GM11168 (cell line): ENCODE results near the gene CLEC7A.

Source experiments
- in situ Hi-C: fragments of 300-500 bp; cut with MboI; formaldehyde crosslinking; loops from one replicate; pipeline ENCODE4 v1.12.0; 2022; ENCODE audit warnings: low sequenced_read_pairs; ENCODE audit not compliant: unreplicated experiment

Gene CLEC7A

DNA sequence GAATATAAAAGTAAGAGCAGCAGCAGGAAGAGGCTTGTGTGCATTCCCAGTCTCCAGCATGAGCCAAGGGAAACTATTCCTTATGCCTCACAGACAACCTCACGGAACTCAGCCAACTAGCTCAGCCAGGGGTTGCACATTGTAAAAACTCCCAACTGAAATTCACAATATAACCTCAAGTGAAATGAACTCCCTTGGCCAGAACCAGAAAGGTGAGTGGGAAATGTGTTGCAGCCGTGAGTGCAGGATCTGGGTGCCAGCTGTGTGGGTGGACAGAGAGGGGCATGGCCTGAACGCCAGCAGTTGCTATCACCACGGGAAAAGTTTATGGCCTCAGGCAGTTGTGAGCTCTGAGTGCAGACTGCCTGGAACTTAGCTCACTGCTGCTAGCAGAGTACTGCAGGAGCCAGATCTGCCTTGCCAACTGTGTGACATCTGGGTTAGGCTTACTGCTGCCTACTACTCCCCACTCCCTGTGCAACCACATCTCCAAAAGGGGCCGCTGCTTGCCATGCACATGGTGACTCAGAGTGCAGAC lies 28.9 kb downstream of the CLEC7A start:
- in situ Hi-C loops, result no loop called here

DNA sequence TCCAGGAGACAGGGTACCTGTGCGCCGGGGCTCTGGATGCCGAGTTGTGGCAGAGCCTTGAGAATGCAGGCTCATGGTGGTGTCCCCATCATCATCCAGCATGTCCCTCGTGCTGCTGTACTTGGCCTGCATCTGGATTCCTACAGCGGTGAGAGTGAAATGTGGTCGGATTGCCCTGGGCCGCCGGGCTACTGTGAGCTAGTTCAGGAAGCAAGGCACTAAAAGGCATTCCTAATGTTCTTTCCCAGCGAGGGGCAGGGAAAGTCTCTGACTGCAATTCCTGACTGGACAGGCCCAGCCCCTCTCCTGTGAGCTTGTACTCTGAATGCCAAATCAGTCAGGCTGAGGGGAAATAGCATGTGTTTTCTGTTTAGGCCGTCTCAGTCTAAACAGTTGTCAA lies 31.2 kb downstream of the CLEC7A start, which contains the start of gene CLEC1A:
Gene CLEC1A (minus strand): TSS at position 195 of the 400 bp plus-strand sequence. CDS start 63 bp downstream, at position 132.
- in situ Hi-C loops, result no loop called here

GRCh38 chr12:10097521-10097920 lies 32.5 kb downstream of the CLEC7A start:
- in situ Hi-C loops, result no loop called here

DNA sequence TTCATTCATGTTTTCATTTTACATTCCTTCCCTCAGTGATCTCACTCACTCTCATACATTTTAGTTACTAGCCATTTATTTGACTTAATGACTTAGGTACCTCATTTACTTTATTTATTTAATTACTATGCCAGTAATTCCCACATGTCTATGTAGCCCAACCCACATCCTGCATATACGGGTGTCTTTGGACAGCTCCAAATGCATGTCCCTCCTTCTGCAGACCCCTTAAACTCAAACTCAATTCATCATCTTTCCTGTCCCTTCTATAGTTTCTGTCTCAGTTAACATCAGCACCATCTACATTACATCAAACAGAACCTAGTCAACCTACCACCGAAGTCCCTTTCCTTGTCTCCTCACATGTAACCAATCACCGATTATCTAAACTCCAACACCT lies 34.0 kb downstream of the CLEC7A start:
- in situ Hi-C loops, result no loop called here

DNA sequence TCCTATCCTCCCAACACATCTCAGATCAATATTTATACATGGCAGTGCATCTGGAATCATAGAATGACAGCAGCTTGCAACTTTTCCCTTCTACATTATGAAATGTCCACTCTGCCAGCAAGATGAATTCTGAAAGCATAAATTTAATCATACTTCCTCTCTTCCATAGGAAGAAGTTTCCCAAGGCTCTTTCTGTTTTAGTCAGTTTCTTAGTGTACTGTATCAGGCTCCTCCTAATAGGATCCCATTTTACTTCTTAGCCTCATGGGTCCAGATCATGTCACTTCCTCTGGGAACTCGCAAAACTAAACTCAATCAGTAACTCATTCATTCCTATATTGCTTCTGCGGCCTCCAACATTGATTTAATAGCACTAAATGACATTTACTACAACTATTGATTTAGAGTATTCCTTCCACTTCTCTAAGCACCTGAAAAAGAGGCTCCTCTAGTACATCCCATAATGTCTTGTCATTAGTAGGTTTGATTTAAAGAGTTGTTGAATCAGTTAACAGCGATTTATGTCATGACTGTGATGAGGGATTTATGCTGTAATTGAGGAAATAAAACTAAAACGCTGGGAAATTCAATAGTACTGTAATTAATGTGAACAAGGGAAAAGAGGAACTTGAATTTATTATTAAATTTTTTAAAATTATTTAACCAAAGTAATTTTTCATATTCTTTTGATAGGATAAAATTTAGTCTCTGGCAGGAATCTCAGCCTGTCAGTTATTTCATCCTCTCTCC lies 35.2 kb downstream of the CLEC7A start:
- in situ Hi-C loops, result no loop called here

DNA sequence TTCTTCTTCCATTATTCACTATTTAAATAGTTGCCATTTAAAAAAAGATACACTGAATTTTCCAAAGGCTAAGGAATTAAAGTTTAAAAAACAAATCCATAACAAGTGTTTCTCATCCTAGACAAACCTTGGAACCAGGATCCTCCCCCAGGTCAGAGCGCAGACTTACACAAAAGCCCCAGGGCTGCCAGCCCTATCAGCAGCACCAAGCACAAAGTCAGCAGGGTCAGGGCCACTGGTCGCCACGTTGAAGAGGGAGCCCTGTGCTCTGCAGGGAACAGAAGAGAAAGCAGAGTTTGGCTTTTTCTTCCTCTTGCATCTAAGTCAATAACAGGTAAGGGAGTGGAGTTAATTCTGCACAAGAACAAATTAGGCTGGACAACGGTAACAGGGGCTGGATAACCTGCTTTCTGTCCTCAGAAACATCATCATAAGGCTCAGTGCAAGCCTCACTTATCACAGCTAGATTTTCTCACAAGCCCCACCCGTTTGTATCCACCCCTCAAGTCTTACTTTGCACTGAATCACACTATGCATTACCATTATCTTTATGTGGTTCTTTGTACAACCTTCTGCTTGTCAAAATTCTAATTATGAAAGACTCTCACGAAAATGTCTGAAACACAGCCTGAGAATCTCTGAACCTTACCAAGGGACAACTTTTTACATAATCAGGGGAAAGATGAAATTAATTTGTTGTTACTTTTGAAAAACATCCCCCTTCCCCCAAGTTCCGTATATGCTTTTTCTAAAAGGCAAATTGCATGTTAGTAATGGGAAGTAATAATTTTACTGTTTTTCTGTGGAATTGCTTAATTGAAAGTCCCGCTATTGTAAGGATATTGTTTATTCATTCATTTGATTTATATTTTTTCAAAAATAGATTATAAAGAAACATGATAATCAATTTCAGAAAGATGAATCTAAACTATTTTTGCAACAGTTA lies 40.8 kb downstream of the CLEC7A start:
- in situ Hi-C loops, result no loop called here

- in situ Hi-C loops, result no loop called here
These were observed 42.0 kb downstream of the CLEC7A start for GRCh38 chr12:10088031-10088430.

- in situ Hi-C loops, result no loop called here
These were observed 43.6 kb downstream of the CLEC7A start for GRCh38 chr12:10086387-10086786.

DNA sequence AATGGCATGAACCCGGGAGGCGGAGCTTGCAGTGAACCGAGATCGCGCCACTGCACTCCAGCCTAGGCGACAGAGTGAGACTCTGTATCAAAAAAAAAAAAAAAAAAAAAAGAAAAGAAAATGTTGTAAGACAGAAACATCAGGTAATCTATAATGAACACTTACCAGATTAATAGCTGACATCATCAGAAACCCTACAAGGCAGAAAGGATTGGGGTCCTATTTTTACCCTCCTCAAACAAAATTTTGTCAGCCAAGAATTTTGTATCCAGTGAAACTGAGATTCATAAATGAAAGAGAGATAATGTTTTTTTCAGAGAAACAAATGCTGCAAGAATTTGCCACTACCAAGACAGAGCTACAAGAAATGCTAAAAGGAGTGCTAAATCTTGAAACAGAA lies 45.3 kb downstream of the CLEC7A start:
- in situ Hi-C loops, result no loop called here

DNA sequence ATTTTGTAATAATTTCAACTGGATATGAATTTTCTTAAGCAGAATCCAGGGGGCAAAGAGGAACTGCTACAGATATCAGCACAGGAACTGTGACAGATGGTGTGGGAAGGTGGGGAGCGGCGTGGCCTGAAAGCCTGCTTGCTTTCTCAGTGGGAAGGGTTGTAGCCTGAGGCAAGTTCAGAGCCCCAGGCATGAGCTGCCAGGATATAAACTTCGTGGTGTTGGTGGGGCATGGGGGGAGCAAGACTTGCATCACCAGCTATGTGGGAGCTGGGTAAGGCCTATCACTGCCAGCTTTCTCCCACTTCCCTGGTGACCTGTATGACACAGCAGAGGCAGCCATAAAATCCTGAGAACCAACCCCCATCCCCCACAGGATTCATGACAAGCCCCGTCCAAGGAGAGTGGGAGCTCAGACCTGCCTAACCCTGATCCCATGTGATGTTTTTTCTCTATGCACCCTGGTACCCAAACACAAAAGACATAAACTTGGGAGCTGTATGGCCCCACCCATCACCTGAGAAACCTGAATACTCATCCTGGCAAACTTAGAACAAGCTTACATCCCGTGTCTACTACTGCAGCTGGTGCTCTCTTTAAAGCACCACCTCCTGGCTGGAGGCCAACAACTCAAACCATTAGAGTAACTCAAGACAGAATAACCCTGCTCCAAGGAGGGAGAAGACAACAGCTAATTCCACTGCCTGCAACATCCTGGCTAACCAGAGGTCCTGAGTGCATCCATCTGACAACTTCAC lies 47.7 kb downstream of the CLEC7A start:
- in situ Hi-C loops, result no loop called here

GRCh38 chr12:10075451-10075850 lies 54.5 kb downstream of the CLEC7A start:
- in situ Hi-C loops, result no loop called here

DNA sequence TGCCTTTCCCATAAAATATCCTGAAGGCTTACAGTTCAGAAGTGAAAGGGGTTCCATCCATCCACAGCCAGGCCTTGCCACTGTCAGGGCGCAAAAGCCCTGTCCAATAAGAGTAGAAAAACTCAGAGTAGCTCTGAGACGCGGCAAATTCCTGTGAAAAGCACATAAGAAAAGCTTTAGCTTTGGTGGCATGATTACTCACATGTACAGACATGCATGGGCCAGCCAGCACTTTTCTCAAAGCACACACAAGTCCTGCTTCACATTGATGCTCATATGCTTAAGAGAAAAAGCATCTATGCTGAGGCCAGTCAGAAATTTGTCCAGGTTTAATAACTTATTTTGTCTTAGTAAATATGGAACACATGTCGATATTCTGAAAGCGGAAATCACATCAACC lies 56.7 kb downstream of the CLEC7A start:
- in situ Hi-C loops, result no loop called here

- in situ Hi-C loops, result no loop called here
These were observed 57.9 kb downstream of the CLEC7A start for GRCh38 chr12:10072131-10072530.

DNA sequence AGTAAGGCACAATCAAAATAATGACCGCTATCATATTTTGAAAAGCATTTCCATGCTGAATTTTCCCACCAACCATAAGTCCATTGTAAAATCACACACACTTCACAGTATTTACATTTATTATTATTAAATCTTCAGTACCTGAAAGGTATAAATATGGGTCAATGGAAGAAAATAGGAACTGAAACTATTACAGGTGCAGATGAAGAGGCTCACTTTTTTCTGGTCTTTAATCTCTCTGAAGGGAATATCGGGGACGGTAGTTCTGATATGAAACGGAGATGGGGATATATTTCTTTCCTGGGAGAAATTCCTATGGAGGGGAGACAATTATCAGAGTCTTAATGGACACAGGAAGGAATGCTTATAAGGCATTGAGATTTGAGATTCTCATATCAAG lies 59.6 kb downstream of the CLEC7A start:
- in situ Hi-C loops, result no loop called here

DNA sequence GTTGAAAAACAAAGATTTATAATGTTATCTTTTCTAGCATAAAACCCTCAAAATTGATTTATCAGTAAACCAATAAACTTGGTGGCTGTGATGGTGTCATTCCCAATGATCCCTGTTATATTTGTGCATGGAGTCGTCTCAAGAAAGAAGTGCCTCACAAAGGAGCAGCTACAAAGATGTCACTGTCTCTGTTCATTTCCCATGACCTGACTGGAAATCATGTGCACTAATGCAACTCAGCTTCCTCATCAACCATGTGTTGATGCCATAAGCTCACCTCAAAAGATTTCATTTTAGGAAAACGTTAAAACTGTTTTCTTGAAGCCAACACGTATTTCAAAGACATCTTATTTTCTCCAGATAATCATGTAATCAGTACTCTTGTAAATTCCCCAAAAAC lies 60.0 kb downstream of the CLEC7A start:
- in situ Hi-C loops, result no loop called here

DNA sequence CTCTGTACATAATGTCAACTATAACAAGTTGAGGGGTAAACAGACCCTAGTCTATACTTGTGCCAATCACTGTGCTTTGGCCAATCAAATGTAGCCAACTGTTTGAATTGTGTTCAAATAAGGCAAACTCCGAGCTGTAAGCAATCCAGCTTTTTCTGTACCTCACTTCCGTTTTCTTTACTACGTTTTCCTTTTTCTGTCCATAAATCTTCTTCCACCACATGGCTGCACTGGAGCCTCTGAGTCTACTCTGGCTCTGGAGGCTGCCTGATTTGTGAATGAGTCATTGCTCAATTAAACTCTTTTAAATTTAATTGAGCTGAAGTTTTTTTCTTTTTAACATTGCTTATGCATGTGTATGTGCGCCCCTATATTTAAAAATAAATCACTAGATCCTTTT lies 60.9 kb downstream of the CLEC7A start:
- in situ Hi-C loops, result no loop called here

DNA sequence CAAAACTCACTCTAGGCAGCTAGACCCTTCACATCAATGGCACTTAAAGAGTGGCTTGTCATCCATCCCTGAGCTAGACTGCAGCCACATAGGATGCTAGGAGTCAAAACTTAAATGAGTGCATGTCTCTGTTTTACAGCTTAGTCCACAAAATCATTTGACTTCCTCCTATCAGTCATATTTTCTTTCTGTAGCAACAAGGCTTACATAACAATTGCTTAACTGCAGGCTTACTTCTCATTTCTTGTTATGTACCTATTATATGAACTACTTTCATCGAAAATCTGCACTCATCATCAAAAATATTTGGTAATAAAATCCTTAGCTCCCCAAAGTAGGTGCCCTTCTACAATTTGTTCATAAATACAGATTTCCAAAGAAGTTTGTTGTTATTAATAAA lies 61.4 kb downstream of the CLEC7A start:
- in situ Hi-C loops, result no loop called here

DNA sequence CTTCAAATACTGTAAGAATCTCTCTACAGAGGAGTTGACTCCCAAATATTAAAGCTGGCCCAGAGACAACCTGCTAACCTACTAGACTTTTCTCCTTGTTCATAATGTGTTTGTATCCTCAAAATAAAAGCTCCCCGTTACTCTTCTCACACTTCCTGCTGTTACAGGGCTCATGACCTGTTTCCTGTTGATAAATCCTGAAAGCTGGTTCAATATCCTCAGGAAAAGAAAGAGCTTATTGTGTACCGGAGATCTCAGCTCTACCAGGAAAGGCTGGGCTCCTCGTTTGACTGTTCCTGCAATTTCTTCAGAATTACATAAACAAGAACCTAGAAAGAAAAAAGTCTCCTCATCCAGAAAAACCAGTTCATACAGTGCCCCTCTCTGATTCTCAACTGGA lies 62.1 kb downstream of the CLEC7A start:
- in situ Hi-C loops, result no loop called here

DNA sequence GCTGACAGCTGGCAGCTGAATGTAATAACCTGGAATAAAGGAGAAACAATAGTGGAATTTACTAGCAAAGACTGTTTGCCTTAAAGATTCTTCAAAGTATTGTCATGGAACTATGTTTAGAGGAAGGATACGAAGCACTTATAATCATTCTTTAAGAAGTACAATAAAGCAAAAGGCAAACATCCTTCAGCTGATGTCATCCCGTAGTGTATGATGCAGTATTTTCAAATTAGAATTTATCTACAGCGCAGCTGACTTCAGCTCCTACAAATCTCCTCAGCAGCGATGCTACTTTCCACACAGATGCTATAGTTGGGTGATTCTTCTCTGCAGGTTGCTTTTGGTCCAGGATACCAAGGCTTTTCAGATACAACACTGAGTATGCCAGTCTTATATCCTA lies 62.7 kb downstream of the CLEC7A start:
- in situ Hi-C loops, result no loop called here
